Measurements from ENCODE around the gene SMARCAD1. TPM values are rescaled to one million over a fixed set of nuclear protein-coding genes. Genes with fewer than 3 reads are reported as not detected.
A peak's percentile ranks its signal among the peaks of the same experiment; 100 is the strongest.

The SMARCAD1 gene
- total RNA-seq, 2 donors from 2014 or later: 8.2 to 10.8 TPM

- peaks cover 18% of the 10 kb centered on the region for H3K36me3 ChIP-seq
Observed at GRCh38 chr4:94244087-94244828, 36.6 kb downstream of the SMARCAD1 start.

GRCh38 chr4:94244829-94245185 is 37.1 kb downstream of the SMARCAD1 start:
- Histone ChIP-seq H3K4me3 (no peak overlapping the region), H3K27me3 (no peaks in the 10 kb centered on the region), H3K36me3 (peaks cover 14% of the 10 kb centered on the region), H3K4me1 (peaks cover 0 to 7% of the 10 kb centered on the region in 2 donors), H3K9me3 (no peaks in the 10 kb centered on the region), H3K27ac (peak overlapping the region in 1 of 2 donors; percentile 47)
- no peak for TF ChIP-seq CTCF (IDR thresholded peaks at IDR 0.05)
- DNase-seq (ENCODE audit: low spot score): no peak

More at GRCh38 chr4:94244087-94244828, 36.6 kb downstream of the SMARCAD1 start:
- DNase-seq (ENCODE audit: low spot score): no peak
- Histone ChIP-seq H3K27me3 (no peaks in the 10 kb centered on the region), H3K9me3 (no peaks in the 10 kb centered on the region), H3K27ac (peak overlapping the region in 1 of 2 donors; percentile 47), H3K4me1 (peaks cover 0 to 7% of the 10 kb centered on the region in 2 donors), H3K4me3 (no peak overlapping the region)
- TF ChIP-seq CTCF (IDR thresholded peaks at IDR 0.05): no peak

- H3K4me3 ChIP-seq: no peak overlapping the region
- no peak for TF ChIP-seq CTCF (IDR thresholded peaks at IDR 0.05)
- DNase-seq (ENCODE audit: low spot score): no peak
- no peaks in the 10 kb centered on the region for H3K4me1 ChIP-seq
- no peaks in the 10 kb centered on the region for H3K27me3 ChIP-seq
- peaks cover 31% of the 10 kb centered on the region for H3K36me3 ChIP-seq
- H3K27ac ChIP-seq: no peak overlapping the region
- H3K9me3 ChIP-seq: no peaks in the 10 kb centered on the region
Observed at GRCh38 chr4:94251094-94251493, 43.4 kb downstream of the SMARCAD1 start.

- no peak overlapping the region for H3K27ac ChIP-seq
- no peak overlapping the region for H3K4me3 ChIP-seq
- peaks cover 31% of the 10 kb centered on the region for H3K36me3 ChIP-seq
- no peak for DNase-seq (ENCODE audit: low spot score)
- TF ChIP-seq CTCF (IDR thresholded peaks at IDR 0.05): no peak
- no peaks in the 10 kb centered on the region for H3K27me3 ChIP-seq
- H3K4me1 ChIP-seq: no peaks in the 10 kb centered on the region
- no peaks in the 10 kb centered on the region for H3K9me3 ChIP-seq
Observed at GRCh38 chr4:94253036-94253435, 45.4 kb downstream of the SMARCAD1 start.

- DNase-seq (ENCODE audit: low spot score): no peak
- H3K36me3 ChIP-seq: peaks cover 26% of the 10 kb centered on the region
- no peak overlapping the region for H3K4me3 ChIP-seq
- no peaks in the 10 kb centered on the region for H3K4me1 ChIP-seq
- no peaks in the 10 kb centered on the region for H3K27me3 ChIP-seq
- no peak overlapping the region for H3K27ac ChIP-seq
- H3K9me3 ChIP-seq: no peaks in the 10 kb centered on the region
- no peak for TF ChIP-seq CTCF (IDR thresholded peaks at IDR 0.05)
Observed at GRCh38 chr4:94256144-94256783, 48.6 kb downstream of the SMARCAD1 start.

Measured in right atrium auricular region (tissue), 2 donors.